ENCODE results near the gene ACKR4. TPM values are rescaled to one million over a fixed set of nuclear protein-coding genes. Genes with fewer than 3 reads are reported as not detected.
"Not testable (repeated sequence)": the region's sequence is repeated elsewhere in the genome, so short reads cannot be mapped to it uniquely, and the experiment has no call there.

ACKR4 gene
- total RNA-seq, 2 experiments from 2014 or later: not detected

GRCh38 chr3:132606085-132606484 is 9.0 kb downstream of the ACKR4 start:
- Mint-ChIP-seq H3K27ac (no peak overlapping the region), H3K4me1 (no peaks in the 10 kb centered on the region), H3K4me3 (no peak overlapping the region), H3K36me3 (peaks cover 36% of the 10 kb centered on the region), H3K27me3 (no peaks in the 10 kb centered on the region), H3K9me3 (peaks cover 2% of the 10 kb centered on the region)
- DNase-seq (no peak), ATAC-seq (ENCODE audit: low read depth) (no peak)
- POLR2A ChIA-PET: no interaction called here

- not testable (repeated sequence) for H3K9me3 Mint-ChIP-seq, H3K27ac Mint-ChIP-seq
- peaks cover 40% of the 10 kb centered on the region for H3K36me3 Mint-ChIP-seq
These were observed 9.6 kb downstream of the ACKR4 start for GRCh38 chr3:132606620-132607019.

GRCh38 chr3:132615301-132615700 is 18.2 kb downstream of the ACKR4 start:
- POLR2A ChIA-PET; H3K9me3 Mint-ChIP-seq; H3K27me3 Mint-ChIP-seq; ATAC-seq (ENCODE audit: low read depth); H3K4me1 Mint-ChIP-seq; DNase-seq; H3K4me3 Mint-ChIP-seq; H3K27ac Mint-ChIP-seq: not testable (repeated sequence)
- H3K36me3 Mint-ChIP-seq: peaks cover 34% of the 10 kb centered on the region

More at GRCh38 chr3:132606620-132607019, 9.6 kb downstream of the ACKR4 start:
- H3K4me3 Mint-ChIP-seq; POLR2A ChIA-PET; H3K4me1 Mint-ChIP-seq; ATAC-seq (ENCODE audit: low read depth); DNase-seq; H3K27me3 Mint-ChIP-seq: not testable (repeated sequence)

GRCh38 chr3:132615881-132616280 is 18.8 kb downstream of the ACKR4 start:
- Mint-ChIP-seq H3K4me1 (no peaks in the 10 kb centered on the region), H3K36me3 (peaks cover 36% of the 10 kb centered on the region), H3K4me3 (no peak overlapping the region), H3K9me3 (peaks cover 7% of the 10 kb centered on the region), H3K27ac (no peak overlapping the region), H3K27me3 (no peaks in the 10 kb centered on the region)
- no peak for ATAC-seq (ENCODE audit: low read depth)
- POLR2A ChIA-PET: no interaction called here
- DNase-seq: no peak

- Mint-ChIP-seq H3K27me3 (no peaks in the 10 kb centered on the region), H3K27ac (no peak overlapping the region), H3K36me3 (peaks cover 32% of the 10 kb centered on the region), H3K4me1 (no peaks in the 10 kb centered on the region), H3K4me3 (no peak overlapping the region), H3K9me3 (peaks cover 5% of the 10 kb centered on the region)
- ATAC-seq (ENCODE audit: low read depth) (no peak), DNase-seq (no peak)
- POLR2A ChIA-PET: no interaction called here
These were observed 19.7 kb downstream of the ACKR4 start for GRCh38 chr3:132616780-132617179.

GRCh38 chr3:132622148-132622547 is 25.1 kb downstream of the ACKR4 start:
- no peak overlapping the region for H3K27ac Mint-ChIP-seq
- POLR2A ChIA-PET: no interaction called here
- ATAC-seq (ENCODE audit: low read depth) (no peak), DNase-seq (no peak)
- no peak overlapping the region for H3K4me3 Mint-ChIP-seq
- H3K27me3 Mint-ChIP-seq: no peaks in the 10 kb centered on the region
- no peaks in the 10 kb centered on the region for H3K9me3 Mint-ChIP-seq
- H3K4me1 Mint-ChIP-seq: peaks cover 2% of the 10 kb centered on the region
- peaks cover 17% of the 10 kb centered on the region for H3K36me3 Mint-ChIP-seq

- no peak overlapping the region for H3K4me3 Mint-ChIP-seq
- H3K27ac Mint-ChIP-seq: no peak overlapping the region
- POLR2A ChIA-PET: no interaction called here
- H3K9me3 Mint-ChIP-seq: no peaks in the 10 kb centered on the region
- H3K4me1 Mint-ChIP-seq: peaks cover 2% of the 10 kb centered on the region
- no peak for DNase-seq
- peaks cover 13% of the 10 kb centered on the region for H3K36me3 Mint-ChIP-seq
- H3K27me3 Mint-ChIP-seq: no peaks in the 10 kb centered on the region
- ATAC-seq (ENCODE audit: low read depth): no peak
These were observed 25.7 kb downstream of the ACKR4 start for GRCh38 chr3:132622761-132623160.

GRCh38 chr3:132623646-132624045 is 26.6 kb downstream of the ACKR4 start:
- H3K4me3 Mint-ChIP-seq: no peak overlapping the region
- peaks cover 2% of the 10 kb centered on the region for H3K4me1 Mint-ChIP-seq
- POLR2A ChIA-PET: no interaction called here
- DNase-seq (no peak), ATAC-seq (ENCODE audit: low read depth) (no peak)
- H3K9me3 Mint-ChIP-seq: no peaks in the 10 kb centered on the region
- peaks cover 13% of the 10 kb centered on the region for H3K36me3 Mint-ChIP-seq
- no peak overlapping the region for H3K27ac Mint-ChIP-seq
- H3K27me3 Mint-ChIP-seq: no peaks in the 10 kb centered on the region

GRCh38 chr3:132624790-132625189 is 27.7 kb downstream of the ACKR4 start:
- POLR2A ChIA-PET: no interaction called here
- DNase-seq: no peak
- Mint-ChIP-seq H3K27ac (no peak overlapping the region), H3K27me3 (no peaks in the 10 kb centered on the region), H3K4me3 (no peak overlapping the region), H3K36me3 (peaks cover 13% of the 10 kb centered on the region), H3K9me3 (no peaks in the 10 kb centered on the region), H3K4me1 (peaks cover 2% of the 10 kb centered on the region)
- ATAC-seq (ENCODE audit: low read depth): no peak

- H3K4me1 Mint-ChIP-seq: peaks cover 2% of the 10 kb centered on the region
- no peak for DNase-seq
- H3K27me3 Mint-ChIP-seq: no peaks in the 10 kb centered on the region
- H3K27ac Mint-ChIP-seq: no peak overlapping the region
- H3K36me3 Mint-ChIP-seq: peaks cover 12% of the 10 kb centered on the region
- POLR2A ChIA-PET: no interaction called here
- no peak overlapping the region for H3K4me3 Mint-ChIP-seq
- no peak for ATAC-seq (ENCODE audit: low read depth)
- no peaks in the 10 kb centered on the region for H3K9me3 Mint-ChIP-seq
These were observed 28.5 kb downstream of the ACKR4 start for GRCh38 chr3:132625613-132626012.

- H3K4me3 Mint-ChIP-seq: no peak overlapping the region
- POLR2A ChIA-PET: no interaction called here
- ATAC-seq (ENCODE audit: low read depth): no peak
- H3K9me3 Mint-ChIP-seq: no peaks in the 10 kb centered on the region
- DNase-seq: no peak
- H3K27me3 Mint-ChIP-seq: no peaks in the 10 kb centered on the region
- H3K27ac Mint-ChIP-seq: no peak overlapping the region
- peaks cover 2% of the 10 kb centered on the region for H3K4me1 Mint-ChIP-seq
- peaks cover 8% of the 10 kb centered on the region for H3K36me3 Mint-ChIP-seq
These were observed 29.9 kb downstream of the ACKR4 start for GRCh38 chr3:132626955-132627354.

- ATAC-seq (ENCODE audit: low read depth) (no peak), DNase-seq (no peak)
- Mint-ChIP-seq H3K27me3 (no peaks in the 10 kb centered on the region), H3K36me3 (peaks cover 8% of the 10 kb centered on the region), H3K4me3 (no peak overlapping the region), H3K9me3 (no peaks in the 10 kb centered on the region), H3K27ac (no peak overlapping the region), H3K4me1 (peaks cover 2% of the 10 kb centered on the region)
- POLR2A ChIA-PET: no interaction called here
These were observed 31.1 kb downstream of the ACKR4 start for GRCh38 chr3:132628157-132628556.

- Mint-ChIP-seq H3K36me3 (peaks cover 6% of the 10 kb centered on the region), H3K27ac (no peak overlapping the region), H3K27me3 (no peaks in the 10 kb centered on the region), H3K9me3 (no peaks in the 10 kb centered on the region), H3K4me3 (no peak overlapping the region), H3K4me1 (no peaks in the 10 kb centered on the region)
- POLR2A ChIA-PET: no interaction called here
- no peak for DNase-seq
- no peak for ATAC-seq (ENCODE audit: low read depth)
These were observed 32.9 kb downstream of the ACKR4 start for GRCh38 chr3:132629928-132630327.

GRCh38 chr3:132630612-132631011 is 33.5 kb downstream of the ACKR4 start:
- Mint-ChIP-seq H3K9me3 (no peaks in the 10 kb centered on the region), H3K4me1 (no peaks in the 10 kb centered on the region), H3K27ac (no peak overlapping the region), H3K27me3 (no peaks in the 10 kb centered on the region), H3K36me3 (peaks cover 10% of the 10 kb centered on the region), H3K4me3 (no peak overlapping the region)
- DNase-seq (no peak), ATAC-seq (ENCODE audit: low read depth) (no peak)
- POLR2A ChIA-PET: no interaction called here

- Mint-ChIP-seq H3K9me3 (no peaks in the 10 kb centered on the region), H3K4me3 (no peak overlapping the region), H3K36me3 (peaks cover 15% of the 10 kb centered on the region), H3K27ac (no peak overlapping the region), H3K4me1 (no peaks in the 10 kb centered on the region), H3K27me3 (no peaks in the 10 kb centered on the region)
- POLR2A ChIA-PET: no interaction called here
- DNase-seq: no peak
- ATAC-seq (ENCODE audit: low read depth): no peak
These were observed 38.0 kb downstream of the ACKR4 start for GRCh38 chr3:132635052-132635451.
